K562 (cell line): ENCODE results near the gene UBXN10. TPM values are rescaled to one million over a fixed set of nuclear protein-coding genes. Genes with fewer than 3 reads are reported as not detected.

Experiments used
- CAMTA2 ChIP-seq: fragments of 250-450 bp; sonication (Bioruptor Pico); conservative IDR thresholded peaks from 2 replicates; pipeline ENCODE4 v1.5.1; 2022
- JUND ChIP-seq, 2 experiments: IDR thresholded peaks; 2 replicates in 1 of 2; 3 replicates in 1 of 2; pipeline ENCODE4 v1.6.1; 2011; ENCODE audit warnings: borderline replicate concordance in 2 of 2, low read depth in 2 of 2, low read length in 2 of 2, improper control_type of control experiment in 1 of 2, missing biosample characterization in 1 of 2, missing genetic modification characterization in 1 of 2, missing genetic modification reagents in 1 of 2
- KDM4B ChIP-seq, 2 experiments: fragments of 450-650 bp in 1 of 2; sonication (generic) in 1 of 2; IDR thresholded peaks; 2 replicates each; pipeline ENCODE4 v1.6.1; 2016 to 2017; ENCODE audit warnings: borderline replicate concordance in 2 of 2, antibody characterized with exemption in 1 of 2, low read depth in 1 of 2, mild to moderate bottlenecking in 1 of 2
- MCM3 ChIP-seq: fragments of 450-650 bp; IDR thresholded peaks from 2 replicates; pipeline ENCODE4 v1.6.1; 2016
- PHF20 ChIP-seq: fragments of 450-650 bp; IDR thresholded peaks from 2 replicates; pipeline ENCODE4 v1.6.1; 2018; ENCODE audit not compliant: partially characterized antibody
- PREB ChIP-seq: sonication (generic); formaldehyde crosslinking; IDR thresholded peaks from 2 replicates; pipeline ENCODE4 v1.8.1; 2023; ENCODE audit warnings: mild to moderate bottlenecking, missing genetic modification reagents
- SMAD2 ChIP-seq: fragments of 150-350 bp; IDR thresholded peaks from 2 replicates; pipeline ENCODE4 v1.6.1; 2014; ENCODE audit warnings: low read depth, mild to moderate bottlenecking, low read length
- YY1 ChIP-seq, 3 experiments: IDR thresholded peaks; 2 replicates each; pipeline ENCODE4 v1.6.1; 2011; ENCODE audit warnings: low read length in 2 of 3, mild to moderate bottlenecking in 2 of 3, moderate library complexity in 2 of 3, borderline replicate concordance in 1 of 3, control low read depth in 1 of 3, low read depth in 1 of 3; ENCODE audit not compliant: insufficient read depth in 3 of 3, insufficient replicate concordance in 2 of 3, control insufficient read depth in 1 of 3, insufficient read length in 1 of 3; ENCODE audit errors: extremely low read depth in 1 of 3
- ZNF134 ChIP-seq: fragments of 250-450 bp; sonication (Bioruptor Pico); conservative IDR thresholded peaks from 2 replicates; pipeline ENCODE4 v1.4.0; 2020
- ZNF23 ChIP-seq: fragments of 250-450 bp; sonication (Bioruptor Pico); IDR thresholded peaks from 2 replicates; pipeline ENCODE4 v1.4.0; 2020; ENCODE audit warnings: mild to moderate bottlenecking
- ZNF282 ChIP-seq: sonication (generic); formaldehyde crosslinking; IDR thresholded peaks from 2 replicates; pipeline ENCODE4 v1.8.1; 2023; ENCODE audit warnings: missing genetic modification reagents
- polyA plus RNA-seq, 8 experiments: library from polyadenylated mRNA; depleted of rRNA in 4 of 8; stranded (reverse) in 5 of 8; unstranded in 3 of 8; fragments of >200 nt; fragmentation: Nextera tagmentation in 2 of 8; fragmentation: Illumina TruSeq in 1 of 8; extraction: Ambion mirVana in 2 of 8; extraction: Trizol in 1 of 8; gene quantifications; 2 replicates each; pipeline versions ENCODE4 v1.2.1 to v1.2.3, GENCODE V29; 2011 to 2014; ENCODE audit warnings: inconsistent platforms in 1 of 8, missing spikeins in 1 of 8
- total RNA-seq, 7 experiments: library from RNA; depleted of rRNA in 6 of 7; stranded (reverse); fragments of >200 nt in 6 of 7; fragmentation: Illumina TruSeq in 2 of 7; extraction: Trizol in 2 of 7; gene quantifications; 2 replicates each; pipeline versions ENCODE4 v1.2.1 to v1.2.3, GENCODE V29; 2011 to 2021; ENCODE audit warnings: low replicate concordance in 1 of 7
- TF ChIP-seq, protein P1 (sequence below): sonication (generic); formaldehyde crosslinking; IDR thresholded peaks from 2 replicates; pipeline ENCODE4 v1.8.0; 2023; ENCODE audit warnings: missing genetic modification reagents, mild to moderate bottlenecking, borderline replicate concordance
- TF ChIP-seq, protein P2 (sequence below): fragments of 450-650 bp; formaldehyde crosslinking; IDR thresholded peaks from 2 replicates; pipeline ENCODE4 v1.4.0; 2020; ENCODE audit warnings: mild to moderate bottlenecking, moderate library complexity
- TF ChIP-seq, protein P3 (sequence below): sonication (generic); formaldehyde crosslinking; IDR thresholded peaks from 2 replicates; pipeline ENCODE4 v1.4.0; 2020; ENCODE audit warnings: mild to moderate bottlenecking, missing genetic modification reagents

The UBXN10 gene
- total and polyA plus RNA-seq, 9 of the 15 experiments (the other 6 are each of a cell fraction or from before 2014, with no cell fraction given) = 10.7 to 17.7 (median 13.6) TPM

DNA sequence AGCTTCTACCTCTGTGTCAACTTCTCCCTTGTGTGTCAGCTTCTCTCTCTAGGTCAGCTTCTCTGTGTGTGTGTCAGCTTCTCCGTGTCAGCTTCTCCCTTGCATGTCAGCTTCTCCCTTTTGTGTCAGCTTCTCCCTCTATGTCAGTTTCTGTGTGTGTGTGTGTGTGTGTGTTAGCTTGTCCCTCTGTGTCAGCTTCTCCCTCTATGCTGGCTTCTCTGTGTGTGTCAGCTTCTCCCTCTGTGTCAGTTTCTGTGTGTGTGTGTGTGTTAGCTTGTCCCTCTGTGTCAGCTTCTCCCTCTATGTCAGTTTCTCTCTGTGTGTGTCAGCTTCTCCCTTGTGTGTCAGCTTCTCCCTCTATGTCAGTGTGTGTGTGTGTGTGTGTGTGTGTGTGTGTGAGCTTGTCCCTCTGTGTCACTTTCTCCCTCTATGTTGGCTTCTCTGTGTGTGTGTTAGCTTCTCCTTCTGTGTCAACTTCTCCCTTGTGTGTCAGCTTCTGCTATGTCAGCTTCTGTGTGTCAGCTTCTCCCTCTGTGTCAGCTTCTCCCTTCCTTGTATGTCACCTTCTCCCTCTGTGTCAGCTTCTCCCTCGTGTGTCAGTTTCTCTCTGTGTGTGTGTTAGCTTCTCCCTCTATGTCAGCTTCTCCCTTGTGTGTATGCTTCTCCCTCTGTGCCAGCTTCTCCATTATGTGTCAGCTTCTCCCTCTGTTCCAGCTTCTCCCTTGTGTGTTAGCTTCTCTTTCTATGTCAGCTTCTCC is 6.3 kb upstream of the UBXN10 start (continued):
- TF ChIP-seq CAMTA2 (CRISPR knock-in tag) (no peak), ZNF282 (CRISPR knock-in tag) (no peak), SMAD2 (no peak), JUND (IDR thresholded peaks at IDR 0.05; ENCODE audit: borderline replicate concordance, low read depth, low read length) (no peak), JUND (tag; IDR thresholded peaks at IDR 0.05; ENCODE audit: borderline replicate concordance, low read depth, low read length) (no peak), PHF20 (peak; percentile 22), ZNF134 (no peak), YY1 (IDR thresholded peaks at IDR 0.05; ENCODE audit: borderline replicate concordance in 1 of 3, control insufficient read depth in 1 of 3, extremely low read depth in 1 of 3, insufficient read depth in 3 of 3, insufficient read length in 1 of 3, insufficient replicate concordance in 2 of 3, low read depth in 1 of 3, low read length in 2 of 3) (no peak), MCM3 (no peak), KDM4B (IDR thresholded peaks at IDR 0.05; ENCODE audit: borderline replicate concordance in 2 of 2, low read depth in 1 of 2) (no peak), ZNF23 (no peak), PREB (no peak)
- TF ChIP-seq, protein P1, sequence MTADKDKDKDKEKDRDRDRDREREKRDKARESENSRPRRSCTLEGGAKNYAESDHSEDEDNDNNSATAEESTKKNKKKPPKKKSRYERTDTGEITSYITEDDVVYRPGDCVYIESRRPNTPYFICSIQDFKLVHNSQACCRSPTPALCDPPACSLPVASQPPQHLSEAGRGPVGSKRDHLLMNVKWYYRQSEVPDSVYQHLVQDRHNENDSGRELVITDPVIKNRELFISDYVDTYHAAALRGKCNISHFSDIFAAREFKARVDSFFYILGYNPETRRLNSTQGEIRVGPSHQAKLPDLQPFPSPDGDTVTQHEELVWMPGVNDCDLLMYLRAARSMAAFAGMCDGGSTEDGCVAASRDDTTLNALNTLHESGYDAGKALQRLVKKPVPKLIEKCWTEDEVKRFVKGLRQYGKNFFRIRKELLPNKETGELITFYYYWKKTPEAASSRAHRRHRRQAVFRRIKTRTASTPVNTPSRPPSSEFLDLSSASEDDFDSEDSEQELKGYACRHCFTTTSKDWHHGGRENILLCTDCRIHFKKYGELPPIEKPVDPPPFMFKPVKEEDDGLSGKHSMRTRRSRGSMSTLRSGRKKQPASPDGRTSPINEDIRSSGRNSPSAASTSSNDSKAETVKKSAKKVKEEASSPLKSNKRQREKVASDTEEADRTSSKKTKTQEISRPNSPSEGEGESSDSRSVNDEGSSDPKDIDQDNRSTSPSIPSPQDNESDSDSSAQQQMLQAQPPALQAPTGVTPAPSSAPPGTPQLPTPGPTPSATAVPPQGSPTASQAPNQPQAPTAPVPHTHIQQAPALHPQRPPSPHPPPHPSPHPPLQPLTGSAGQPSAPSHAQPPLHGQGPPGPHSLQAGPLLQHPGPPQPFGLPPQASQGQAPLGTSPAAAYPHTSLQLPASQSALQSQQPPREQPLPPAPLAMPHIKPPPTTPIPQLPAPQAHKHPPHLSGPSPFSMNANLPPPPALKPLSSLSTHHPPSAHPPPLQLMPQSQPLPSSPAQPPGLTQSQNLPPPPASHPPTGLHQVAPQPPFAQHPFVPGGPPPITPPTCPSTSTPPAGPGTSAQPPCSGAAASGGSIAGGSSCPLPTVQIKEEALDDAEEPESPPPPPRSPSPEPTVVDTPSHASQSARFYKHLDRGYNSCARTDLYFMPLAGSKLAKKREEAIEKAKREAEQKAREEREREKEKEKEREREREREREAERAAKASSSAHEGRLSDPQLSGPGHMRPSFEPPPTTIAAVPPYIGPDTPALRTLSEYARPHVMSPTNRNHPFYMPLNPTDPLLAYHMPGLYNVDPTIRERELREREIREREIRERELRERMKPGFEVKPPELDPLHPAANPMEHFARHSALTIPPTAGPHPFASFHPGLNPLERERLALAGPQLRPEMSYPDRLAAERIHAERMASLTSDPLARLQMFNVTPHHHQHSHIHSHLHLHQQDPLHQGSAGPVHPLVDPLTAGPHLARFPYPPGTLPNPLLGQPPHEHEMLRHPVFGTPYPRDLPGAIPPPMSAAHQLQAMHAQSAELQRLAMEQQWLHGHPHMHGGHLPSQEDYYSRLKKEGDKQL (CRISPR knock-in tag) = no peak
- TF ChIP-seq, protein P2, sequence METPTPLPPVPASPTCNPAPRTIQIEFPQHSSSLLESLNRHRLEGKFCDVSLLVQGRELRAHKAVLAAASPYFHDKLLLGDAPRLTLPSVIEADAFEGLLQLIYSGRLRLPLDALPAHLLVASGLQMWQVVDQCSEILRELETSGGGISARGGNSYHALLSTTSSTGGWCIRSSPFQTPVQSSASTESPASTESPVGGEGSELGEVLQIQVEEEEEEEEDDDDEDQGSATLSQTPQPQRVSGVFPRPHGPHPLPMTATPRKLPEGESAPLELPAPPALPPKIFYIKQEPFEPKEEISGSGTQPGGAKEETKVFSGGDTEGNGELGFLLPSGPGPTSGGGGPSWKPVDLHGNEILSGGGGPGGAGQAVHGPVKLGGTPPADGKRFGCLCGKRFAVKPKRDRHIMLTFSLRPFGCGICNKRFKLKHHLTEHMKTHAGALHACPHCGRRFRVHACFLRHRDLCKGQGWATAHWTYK (CRISPR knock-in tag) = no peak
- TF ChIP-seq, protein P3, sequence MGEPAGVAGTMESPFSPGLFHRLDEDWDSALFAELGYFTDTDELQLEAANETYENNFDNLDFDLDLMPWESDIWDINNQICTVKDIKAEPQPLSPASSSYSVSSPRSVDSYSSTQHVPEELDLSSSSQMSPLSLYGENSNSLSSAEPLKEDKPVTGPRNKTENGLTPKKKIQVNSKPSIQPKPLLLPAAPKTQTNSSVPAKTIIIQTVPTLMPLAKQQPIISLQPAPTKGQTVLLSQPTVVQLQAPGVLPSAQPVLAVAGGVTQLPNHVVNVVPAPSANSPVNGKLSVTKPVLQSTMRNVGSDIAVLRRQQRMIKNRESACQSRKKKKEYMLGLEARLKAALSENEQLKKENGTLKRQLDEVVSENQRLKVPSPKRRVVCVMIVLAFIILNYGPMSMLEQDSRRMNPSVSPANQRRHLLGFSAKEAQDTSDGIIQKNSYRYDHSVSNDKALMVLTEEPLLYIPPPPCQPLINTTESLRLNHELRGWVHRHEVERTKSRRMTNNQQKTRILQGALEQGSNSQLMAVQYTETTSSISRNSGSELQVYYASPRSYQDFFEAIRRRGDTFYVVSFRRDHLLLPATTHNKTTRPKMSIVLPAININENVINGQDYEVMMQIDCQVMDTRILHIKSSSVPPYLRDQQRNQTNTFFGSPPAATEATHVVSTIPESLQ = no peak
